GM12864 (cell line): Measurements from ENCODE around the gene TAF1B.

Experiments
- DNase-seq: peaks from one replicate; pipeline ENCODE4 v3.0.0-alpha.2; 2011; ENCODE audit warnings: low read depth
- H3K4me3 ChIP-seq: 2 replicates; pipeline ENCODE4 v1.5.1; 2011; ENCODE audit warnings: mild to moderate bottlenecking, low read depth, low read length, control low read depth
- CTCF ChIP-seq: IDR thresholded peaks from 2 replicates; pipeline ENCODE4 v1.5.1; 2011; ENCODE audit warnings: low read depth, mild to moderate bottlenecking, moderate library complexity, low read length, control low read depth, inconsistent platforms; ENCODE audit errors: missing control alignments

The TAF1B gene

DNA sequence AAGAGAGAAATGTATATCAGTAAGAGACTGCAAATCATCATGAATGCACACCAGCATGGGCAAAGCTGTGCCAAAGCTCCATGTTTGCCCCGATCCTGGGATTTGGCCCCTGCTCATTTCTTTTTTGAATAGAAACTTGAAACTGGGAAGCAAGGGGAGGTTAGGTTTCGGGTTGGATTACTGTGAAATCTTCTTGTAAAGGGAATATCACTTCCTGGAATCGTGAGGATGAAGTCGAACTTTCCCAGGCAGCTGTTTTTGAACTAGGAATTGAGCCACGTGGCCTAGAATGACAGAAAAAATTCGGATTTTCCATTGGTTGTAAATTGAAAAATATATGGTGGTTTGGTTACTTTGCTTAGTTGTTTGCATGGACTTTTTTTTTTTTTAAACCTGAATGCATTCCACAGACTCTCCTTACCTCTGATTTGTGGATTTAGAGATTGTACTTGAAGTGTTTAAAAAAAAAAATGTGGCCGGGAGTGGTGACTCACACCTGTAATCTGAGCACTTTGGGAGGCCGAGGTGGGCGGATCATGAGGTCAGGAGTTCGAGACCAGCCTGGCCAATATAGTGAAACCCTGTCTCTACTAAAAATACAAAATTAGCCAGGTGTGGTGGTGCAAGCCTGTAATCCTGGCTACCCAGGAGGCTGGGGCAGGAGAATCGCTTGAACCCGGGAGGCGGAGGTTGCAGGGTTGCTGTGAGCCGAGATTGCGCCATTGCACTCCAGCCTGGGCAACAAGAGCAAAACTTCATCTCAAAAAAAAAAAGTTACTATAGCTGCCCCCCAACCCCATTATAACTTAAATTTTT lies 140.3 kb downstream of the TAF1B start:
- no peak for TF ChIP-seq CTCF
- no peak overlapping the region for H3K4me3 ChIP-seq
- DNase-seq: no peak
